Activated naive CD8-positive, alpha-beta T cell treated with anti-CD3 and anti-CD28 coated beads, Interleukin-2, amount 50 U/mL, for 24 hours (primary cell): ENCODE measurements around the gene DLX6.

Source experiments
- ATAC-seq: fragments of 150-1000 bp; cut with Tn5 transposase; one replicate; pipeline ENCODE4 v1.10.0; 2021
- DNase-seq: peaks from one replicate; pipeline ENCODE4 v3.0.0; 2021
- H3K27ac Mint-ChIP-seq: one replicate; pipeline ENCODE4 v1.8.0; 2021; ENCODE audit warnings: mild to moderate bottlenecking, mixed read lengths
- H3K27me3 Mint-ChIP-seq: one replicate; pipeline ENCODE4 v1.8.0; 2021; ENCODE audit warnings: mixed read lengths
- H3K36me3 Mint-ChIP-seq: one replicate; pipeline ENCODE4 v1.8.0; 2021; ENCODE audit warnings: low read depth, mixed read lengths
- H3K4me1 Mint-ChIP-seq: one replicate; pipeline ENCODE4 v1.8.0; 2021; ENCODE audit warnings: mixed read lengths
- H3K4me3 Mint-ChIP-seq: one replicate; pipeline ENCODE4 v1.8.0; 2021; ENCODE audit warnings: mild to moderate bottlenecking, moderate library complexity, mixed read lengths
- H3K9me3 Mint-ChIP-seq: one replicate; pipeline ENCODE4 v1.8.0; 2021; ENCODE audit warnings: mixed read lengths

DLX6 gene

GRCh38 chr7:97001656-97002554, 3.4 kb upstream of the DLX6 start:
- ATAC-seq (no peak), DNase-seq (no peak)
- no peak overlapping the region for H3K4me3 Mint-ChIP-seq
- H3K9me3 Mint-ChIP-seq = no peaks in the 10 kb centered on the region
- H3K36me3 Mint-ChIP-seq = no peaks in the 10 kb centered on the region
- peaks cover 88% of the 10 kb centered on the region for H3K27me3 Mint-ChIP-seq
- peaks cover 13% of the 10 kb centered on the region for H3K4me1 Mint-ChIP-seq
- no peak overlapping the region for H3K27ac Mint-ChIP-seq

GRCh38 chr7:97002555-97003261, 2.6 kb upstream of the DLX6 start:
- no peaks in the 10 kb centered on the region for H3K36me3 Mint-ChIP-seq
- DNase-seq (no peak), ATAC-seq (no peak)
- H3K9me3 Mint-ChIP-seq = no peaks in the 10 kb centered on the region
- H3K4me1 Mint-ChIP-seq = peaks cover 14% of the 10 kb centered on the region
- H3K27me3 Mint-ChIP-seq = peaks cover 88% of the 10 kb centered on the region
- no peak overlapping the region for H3K27ac Mint-ChIP-seq
- H3K4me3 Mint-ChIP-seq = no peak overlapping the region

- ATAC-seq (no peak), DNase-seq (no peak)
- peaks cover 88% of the 10 kb centered on the region for H3K27me3 Mint-ChIP-seq
- H3K4me1 Mint-ChIP-seq = peaks cover 14% of the 10 kb centered on the region
- H3K9me3 Mint-ChIP-seq = no peaks in the 10 kb centered on the region
- no peaks in the 10 kb centered on the region for H3K36me3 Mint-ChIP-seq
- no peak overlapping the region for H3K4me3 Mint-ChIP-seq
- H3K27ac Mint-ChIP-seq = no peak overlapping the region
Observed at GRCh38 chr7:97003262-97004246, 1.8 kb upstream of the DLX6 start.

GRCh38 chr7:97004247-97005182, 838 bp upstream of the DLX6 start:
- DNase-seq (no peak), ATAC-seq (no peak)
- no peaks in the 10 kb centered on the region for H3K36me3 Mint-ChIP-seq
- no peak overlapping the region for H3K27ac Mint-ChIP-seq
- H3K9me3 Mint-ChIP-seq = no peaks in the 10 kb centered on the region
- peaks cover 88% of the 10 kb centered on the region for H3K27me3 Mint-ChIP-seq
- peaks cover 14% of the 10 kb centered on the region for H3K4me1 Mint-ChIP-seq
- no peak overlapping the region for H3K4me3 Mint-ChIP-seq

GRCh38 chr7:97006055-97006815, 882 bp downstream of the DLX6 start:
- H3K9me3 Mint-ChIP-seq = peaks cover 2% of the 10 kb centered on the region
- ATAC-seq (peak; percentile 62), DNase-seq (peak; percentile 34)
- H3K27me3 Mint-ChIP-seq = peaks cover 87% of the 10 kb centered on the region
- H3K4me1 Mint-ChIP-seq = peaks cover 14% of the 10 kb centered on the region
- no peaks in the 10 kb centered on the region for H3K36me3 Mint-ChIP-seq
- peak overlapping the region; percentile 52 for H3K27ac Mint-ChIP-seq
- peak overlapping the region; percentile 62 for H3K4me3 Mint-ChIP-seq

- no peaks in the 10 kb centered on the region for H3K36me3 Mint-ChIP-seq
- ATAC-seq = no peak
- H3K9me3 Mint-ChIP-seq = peaks cover 10% of the 10 kb centered on the region
- H3K27ac Mint-ChIP-seq = peak overlapping the region; percentile 52
- peak overlapping the region; percentile 62 for H3K4me3 Mint-ChIP-seq
- peaks cover 14% of the 10 kb centered on the region for H3K4me1 Mint-ChIP-seq
- DNase-seq = no peak
- peaks cover 88% of the 10 kb centered on the region for H3K27me3 Mint-ChIP-seq
Observed at GRCh38 chr7:97006816-97007582, 1.6 kb downstream of the DLX6 start.

- Mint-ChIP-seq H3K4me1 (peaks cover 14% of the 10 kb centered on the region), H3K9me3 (peaks cover 12% of the 10 kb centered on the region), H3K27me3 (peaks cover 88% of the 10 kb centered on the region), H3K36me3 (no peaks in the 10 kb centered on the region), H3K4me3 (no peak overlapping the region), H3K27ac (no peak overlapping the region)
- ATAC-seq = no peak
- no peak for DNase-seq
Observed at GRCh38 chr7:97007583-97007861, 2.2 kb downstream of the DLX6 start.

GRCh38 chr7:97008275-97008917, 3.0 kb downstream of the DLX6 start:
- no peak for DNase-seq
- no peak for ATAC-seq
- no peaks in the 10 kb centered on the region for H3K36me3 Mint-ChIP-seq
- no peak overlapping the region for H3K27ac Mint-ChIP-seq
- peaks cover 88% of the 10 kb centered on the region for H3K27me3 Mint-ChIP-seq
- peaks cover 14% of the 10 kb centered on the region for H3K4me1 Mint-ChIP-seq
- no peak overlapping the region for H3K4me3 Mint-ChIP-seq
- H3K9me3 Mint-ChIP-seq = peaks cover 12% of the 10 kb centered on the region

- peaks cover 12% of the 10 kb centered on the region for H3K9me3 Mint-ChIP-seq
- no peak overlapping the region for H3K4me3 Mint-ChIP-seq
- no peak overlapping the region for H3K27ac Mint-ChIP-seq
Observed at GRCh38 chr7:97009753-97010732, 4.7 kb downstream of the DLX6 start.

GRCh38 chr7:97011104-97011503, 5.8 kb downstream of the DLX6 start:
- ATAC-seq = no peak
- Mint-ChIP-seq H3K9me3 (peaks cover 12% of the 10 kb centered on the region), H3K27ac (no peak overlapping the region), H3K36me3 (no peaks in the 10 kb centered on the region), H3K27me3 (peaks cover 93% of the 10 kb centered on the region), H3K4me1 (peaks cover 5% of the 10 kb centered on the region), H3K4me3 (no peak overlapping the region)
- DNase-seq = no peak

More at GRCh38 chr7:97009753-97010732, 4.7 kb downstream of the DLX6 start:
- ATAC-seq = no peak
- H3K36me3 Mint-ChIP-seq = no peaks in the 10 kb centered on the region
- peaks cover 8% of the 10 kb centered on the region for H3K4me1 Mint-ChIP-seq
- peaks cover 92% of the 10 kb centered on the region for H3K27me3 Mint-ChIP-seq
- DNase-seq = no peak
